Activated naive CD4-positive, alpha-beta T cell treated with anti-CD3 and anti-CD28 coated beads, Interleukin-2, amount 50 U/mL, for 24 hours (primary cell): Measurements from ENCODE around the gene SDK1.

Source experiments
- H3K27ac Mint-ChIP-seq: one replicate; pipeline ENCODE4 v1.8.0; 2021; ENCODE audit warnings: mild to moderate bottlenecking, mixed read lengths
- H3K27me3 Mint-ChIP-seq: one replicate; pipeline ENCODE4 v1.8.0; 2021; ENCODE audit warnings: mixed read lengths
- H3K36me3 Mint-ChIP-seq: one replicate; pipeline ENCODE4 v1.8.0; 2021; ENCODE audit warnings: mixed read lengths
- H3K4me1 Mint-ChIP-seq: one replicate; pipeline ENCODE4 v1.8.0; 2021; ENCODE audit warnings: mixed read lengths
- H3K4me3 Mint-ChIP-seq: one replicate; pipeline ENCODE4 v1.8.0; 2021; ENCODE audit warnings: mild to moderate bottlenecking, mixed read lengths
- H3K9me3 Mint-ChIP-seq: one replicate; pipeline ENCODE4 v1.8.0; 2021; ENCODE audit warnings: mixed read lengths

SDK1 gene

DNA sequence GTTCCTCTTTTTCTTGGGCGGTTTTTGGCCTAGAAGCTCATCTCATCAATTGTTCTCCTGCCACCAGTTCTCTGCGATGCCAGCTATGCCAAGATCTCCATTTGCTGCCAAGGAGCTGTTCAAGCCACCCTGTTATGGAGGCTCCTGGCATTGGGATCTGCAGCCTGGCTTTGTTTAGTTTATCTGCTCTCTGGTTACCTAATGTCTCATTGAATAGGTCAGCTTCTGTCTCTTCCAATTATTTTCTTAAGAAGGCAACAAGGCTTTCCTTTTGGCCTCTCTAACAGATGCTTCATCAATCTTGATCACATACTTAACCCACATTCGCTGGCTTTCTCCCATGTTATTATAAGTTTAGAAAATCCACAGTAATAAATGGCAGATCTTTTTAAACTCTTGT, 20.6 kb upstream of the SDK1 start:
- no peaks in the 10 kb centered on the region for H3K9me3 Mint-ChIP-seq
- no peaks in the 10 kb centered on the region for H3K27me3 Mint-ChIP-seq
- H3K27ac Mint-ChIP-seq: no peak overlapping the region
- no peak overlapping the region for H3K4me3 Mint-ChIP-seq
- no peaks in the 10 kb centered on the region for H3K4me1 Mint-ChIP-seq
- H3K36me3 Mint-ChIP-seq: no peaks in the 10 kb centered on the region

DNA sequence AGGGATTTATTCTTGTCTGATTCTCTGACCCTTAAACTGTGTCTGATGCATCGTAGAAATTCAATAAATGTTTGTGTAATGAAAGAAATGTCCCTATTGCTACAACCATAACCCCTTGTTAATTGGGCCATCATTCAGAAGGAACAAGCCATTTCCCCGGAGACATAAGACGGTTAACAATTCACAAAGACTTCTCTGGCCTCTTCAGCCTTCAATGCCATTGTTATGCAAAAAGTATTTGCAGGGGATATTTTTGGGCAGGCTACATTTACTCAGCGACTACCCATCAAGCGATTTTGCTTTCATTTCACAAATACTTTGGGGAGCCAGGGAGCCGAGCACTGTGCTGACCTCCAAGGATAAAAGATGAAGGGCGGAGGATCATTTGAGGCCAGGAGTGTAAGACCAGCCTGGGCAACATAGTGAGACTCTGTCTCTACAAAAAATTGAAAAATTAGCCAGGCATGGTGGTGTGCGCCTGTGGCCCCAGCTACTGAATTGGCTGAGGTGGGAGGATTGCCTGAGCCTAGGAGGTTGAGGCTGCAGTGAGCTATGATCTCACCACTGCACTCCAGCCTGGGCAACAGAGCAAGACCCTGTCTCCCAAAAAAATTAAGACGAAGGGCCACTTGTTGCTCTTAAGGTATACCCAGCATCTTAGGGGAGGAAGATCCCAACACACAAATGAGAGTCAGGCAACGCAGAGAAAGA, 20.0 kb upstream of the SDK1 start:
- H3K36me3 Mint-ChIP-seq: no peaks in the 10 kb centered on the region
- no peaks in the 10 kb centered on the region for H3K9me3 Mint-ChIP-seq
- H3K27ac Mint-ChIP-seq: no peak overlapping the region
- no peaks in the 10 kb centered on the region for H3K27me3 Mint-ChIP-seq
- H3K4me3 Mint-ChIP-seq: no peak overlapping the region
- no peaks in the 10 kb centered on the region for H3K4me1 Mint-ChIP-seq

DNA sequence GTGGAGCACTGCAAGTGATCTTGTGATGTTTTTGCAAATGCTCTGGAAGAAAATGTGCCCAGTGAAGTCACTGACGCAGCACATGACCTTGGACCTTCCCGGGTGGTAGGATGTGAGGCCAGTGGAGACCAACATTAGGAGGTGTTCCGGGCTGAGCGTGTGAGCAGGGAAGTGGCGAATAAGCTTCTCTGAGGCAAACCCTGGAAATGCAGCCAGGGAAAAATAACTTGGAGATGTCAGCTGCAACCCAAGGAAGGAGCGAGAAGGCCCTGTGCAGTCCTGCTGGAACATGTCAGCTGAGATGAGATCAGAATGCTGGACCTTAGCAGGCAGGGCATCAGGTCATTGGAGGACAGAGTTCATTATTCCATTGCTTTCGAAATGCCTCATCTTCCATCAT, 18.6 kb upstream of the SDK1 start:
- H3K36me3 Mint-ChIP-seq: no peaks in the 10 kb centered on the region
- no peaks in the 10 kb centered on the region for H3K9me3 Mint-ChIP-seq
- no peak overlapping the region for H3K4me3 Mint-ChIP-seq
- no peaks in the 10 kb centered on the region for H3K4me1 Mint-ChIP-seq
- no peak overlapping the region for H3K27ac Mint-ChIP-seq
- no peaks in the 10 kb centered on the region for H3K27me3 Mint-ChIP-seq

DNA sequence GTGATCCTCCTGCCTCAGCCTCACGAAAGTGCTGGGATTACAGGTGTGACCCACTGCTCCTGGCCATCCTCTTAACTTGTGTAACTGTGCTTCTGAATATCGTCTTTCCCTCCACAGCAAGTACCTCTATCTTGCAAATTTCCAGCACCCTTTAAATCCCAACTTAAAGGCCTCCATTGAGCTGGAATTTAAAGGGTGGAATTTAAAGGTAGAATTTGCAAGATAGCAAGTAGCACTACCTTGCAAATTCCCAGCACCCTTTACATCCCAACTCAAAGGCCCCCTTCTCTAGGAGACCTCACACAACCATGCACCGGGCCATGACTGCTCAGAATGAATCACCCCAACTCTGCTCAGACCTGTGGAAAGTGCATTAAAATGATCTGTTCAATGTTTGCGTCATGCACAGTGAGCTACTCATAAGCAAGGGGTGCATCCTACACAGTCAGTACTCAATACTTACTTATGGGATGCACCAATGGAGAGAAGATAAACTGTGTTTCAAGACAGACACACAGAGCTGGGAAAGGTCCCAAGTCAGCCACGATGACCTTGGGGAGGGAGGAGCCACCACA, 17.8 kb upstream of the SDK1 start:
- Mint-ChIP-seq H3K4me3 (no peak overlapping the region), H3K36me3 (no peaks in the 10 kb centered on the region), H3K27ac (no peak overlapping the region), H3K27me3 (no peaks in the 10 kb centered on the region), H3K9me3 (no peaks in the 10 kb centered on the region), H3K4me1 (no peaks in the 10 kb centered on the region)

DNA sequence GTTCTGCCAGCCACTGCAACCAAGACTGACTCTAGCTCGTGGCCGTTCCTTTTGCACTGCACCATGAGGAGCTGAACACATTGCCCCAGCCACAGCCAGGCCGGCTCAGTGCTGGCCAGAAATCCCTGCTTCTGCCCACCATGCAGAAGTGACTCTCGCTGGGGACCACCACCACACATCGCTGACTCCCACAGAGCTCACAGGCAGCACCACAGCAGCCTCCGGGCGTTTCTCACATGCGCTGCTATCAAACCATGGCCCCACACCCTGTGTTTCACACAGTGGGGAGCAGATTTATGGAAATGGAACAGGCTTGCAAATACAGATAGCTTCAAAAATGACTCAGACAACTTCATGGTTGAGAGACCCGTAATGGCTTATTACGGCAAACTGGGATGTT, 15.4 kb upstream of the SDK1 start:
- Mint-ChIP-seq H3K36me3 (no peaks in the 10 kb centered on the region), H3K9me3 (no peaks in the 10 kb centered on the region)

DNA sequence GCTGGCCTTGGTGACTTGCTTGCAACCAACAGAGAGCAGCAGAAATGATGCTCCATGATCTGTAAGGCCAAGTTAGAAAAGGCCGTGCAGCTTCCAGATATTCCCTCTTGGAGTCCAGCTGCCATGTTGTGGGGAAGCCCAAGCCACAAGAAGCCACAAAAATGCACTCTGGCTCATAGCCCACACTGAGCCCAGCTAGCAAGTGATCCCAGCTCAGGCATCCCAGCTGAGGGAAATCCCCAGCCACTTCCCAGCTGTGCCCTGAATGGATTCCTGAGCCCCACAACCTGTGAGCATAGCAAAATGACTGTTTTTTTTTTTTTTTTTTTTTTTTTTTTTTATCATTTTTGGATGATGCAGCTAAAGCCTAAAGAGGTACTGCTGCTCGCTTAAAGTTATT, 11.1 kb upstream of the SDK1 start:
- Mint-ChIP-seq H3K4me1 (no peaks in the 10 kb centered on the region), H3K4me3 (no peak overlapping the region), H3K27me3 (peaks cover 1% of the 10 kb centered on the region), H3K9me3 (no peaks in the 10 kb centered on the region), H3K27ac (no peak overlapping the region), H3K36me3 (no peaks in the 10 kb centered on the region)

More for the DNA sequence above, 15.4 kb upstream of the SDK1 start:
- H3K4me3 Mint-ChIP-seq: no peak overlapping the region
- no peaks in the 10 kb centered on the region for H3K4me1 Mint-ChIP-seq
- H3K27ac Mint-ChIP-seq: no peak overlapping the region
- no peaks in the 10 kb centered on the region for H3K27me3 Mint-ChIP-seq

DNA sequence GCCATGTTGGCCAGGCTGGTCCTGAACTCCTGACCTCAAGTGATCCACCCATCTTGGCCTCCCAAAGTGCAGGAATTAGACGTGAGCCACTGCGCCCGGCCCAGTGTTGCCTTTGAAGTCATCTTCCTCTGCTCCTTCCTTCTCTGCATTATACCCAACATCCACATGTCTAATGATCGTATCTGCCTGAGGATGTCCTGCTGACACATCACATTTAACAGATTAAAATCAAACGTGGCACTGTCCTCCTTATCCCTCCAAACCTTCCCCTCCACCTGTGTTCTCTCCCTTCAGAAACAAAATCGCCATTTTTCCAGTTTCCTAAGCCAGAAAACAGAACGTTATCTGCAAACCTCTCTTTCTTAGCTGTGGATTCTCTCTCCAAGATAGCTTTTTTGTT, 8.4 kb upstream of the SDK1 start:
- Mint-ChIP-seq H3K27ac (no peak overlapping the region), H3K4me1 (no peaks in the 10 kb centered on the region), H3K36me3 (no peaks in the 10 kb centered on the region), H3K9me3 (no peaks in the 10 kb centered on the region), H3K27me3 (peaks cover 1% of the 10 kb centered on the region), H3K4me3 (no peak overlapping the region)

DNA sequence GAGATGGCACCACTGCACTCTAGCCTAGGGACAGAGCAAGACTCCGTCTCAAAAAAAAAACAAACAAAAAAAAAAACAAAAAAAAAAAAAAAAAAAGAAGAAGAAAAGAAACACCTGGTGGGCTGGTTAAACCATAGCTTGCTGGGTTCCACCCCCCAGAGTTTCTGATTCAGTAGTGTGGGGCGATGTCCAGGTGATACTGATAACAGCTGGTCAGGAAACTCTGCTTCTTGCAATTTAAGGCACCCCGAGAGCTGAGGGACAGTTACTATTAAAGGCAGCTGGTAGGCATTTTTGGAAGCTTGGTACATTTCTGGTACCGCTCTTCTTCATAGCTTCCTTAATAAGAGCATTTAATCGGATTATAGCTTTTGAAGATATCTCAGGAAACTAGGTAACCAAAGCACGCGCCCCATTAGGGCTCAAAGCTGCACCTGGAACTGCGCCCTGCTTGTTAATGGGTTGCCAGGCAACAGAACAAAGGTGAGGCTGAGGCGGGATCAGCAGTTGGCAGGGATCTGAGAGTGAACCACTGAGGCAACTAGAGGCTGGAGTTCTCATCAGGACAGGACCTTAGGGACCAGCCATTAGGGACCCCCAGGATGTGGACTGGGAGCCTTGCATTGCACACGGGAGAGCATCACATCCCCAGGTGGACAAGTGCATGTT, 6.5 kb upstream of the SDK1 start:
- no peaks in the 10 kb centered on the region for H3K9me3 Mint-ChIP-seq
- H3K4me1 Mint-ChIP-seq: no peaks in the 10 kb centered on the region
- no peak overlapping the region for H3K4me3 Mint-ChIP-seq
- no peaks in the 10 kb centered on the region for H3K36me3 Mint-ChIP-seq
- peaks cover 3% of the 10 kb centered on the region for H3K27me3 Mint-ChIP-seq
- H3K27ac Mint-ChIP-seq: no peak overlapping the region

DNA sequence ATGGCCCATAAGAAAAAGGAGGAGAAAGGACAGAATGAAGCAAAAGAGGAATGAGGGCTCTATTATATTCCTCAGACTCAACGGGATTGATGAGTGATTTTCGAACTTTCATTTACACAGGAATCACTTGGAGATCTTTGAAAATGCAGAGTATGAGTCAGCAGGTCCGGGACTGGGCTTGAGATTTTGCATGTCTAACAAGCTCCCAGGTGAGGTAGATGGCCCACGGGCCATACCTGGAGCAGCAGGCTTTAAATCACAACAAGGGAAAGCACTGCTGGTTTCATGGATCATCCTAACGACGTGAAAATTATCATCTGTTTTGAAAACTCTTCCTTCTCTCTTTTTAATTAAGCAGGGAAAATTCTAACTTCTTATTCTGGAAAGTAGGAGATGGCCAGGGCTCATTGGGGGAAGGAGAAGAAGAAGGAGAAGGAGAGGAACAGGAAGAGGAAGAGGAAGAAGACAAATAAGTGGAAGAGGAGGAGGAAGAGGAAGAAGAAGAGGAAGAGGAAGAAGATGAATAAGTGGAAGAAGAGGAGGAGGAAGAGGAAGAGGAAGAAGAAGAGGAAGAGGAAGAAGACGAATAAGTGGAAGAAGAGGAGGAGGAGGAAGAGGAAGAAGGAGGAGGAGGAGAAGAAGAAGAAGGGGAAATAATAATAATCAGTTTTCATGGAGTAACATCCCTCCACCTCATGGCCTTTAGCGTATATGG, 3.8 kb upstream of the SDK1 start:
- H3K27ac Mint-ChIP-seq: no peak overlapping the region

DNA sequence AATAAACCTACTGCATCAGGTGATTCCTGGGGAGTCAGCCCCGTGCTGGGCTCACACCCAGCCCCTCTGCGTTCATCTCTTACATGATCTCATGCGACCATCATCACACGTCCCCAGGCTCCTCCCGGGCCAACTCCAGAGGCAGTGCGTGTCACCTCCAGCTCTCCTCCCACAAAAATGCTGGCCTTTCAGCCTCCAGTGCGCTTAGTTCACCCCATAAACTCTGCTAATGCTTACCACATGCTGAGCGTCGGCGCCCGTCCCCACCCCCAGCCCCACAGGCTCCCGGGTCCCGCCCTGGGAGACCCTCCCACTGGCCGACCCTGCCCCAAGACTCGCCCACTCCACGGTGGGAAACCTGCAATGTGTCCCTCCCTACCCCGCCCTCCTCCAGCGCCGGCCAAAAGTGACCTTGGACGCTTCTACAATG, 816 bp upstream of the SDK1 start:
- no peaks in the 10 kb centered on the region for H3K36me3 Mint-ChIP-seq
- H3K27ac Mint-ChIP-seq: no peak overlapping the region
- peaks cover 11% of the 10 kb centered on the region for H3K4me1 Mint-ChIP-seq
- no peaks in the 10 kb centered on the region for H3K9me3 Mint-ChIP-seq
- H3K4me3 Mint-ChIP-seq: peak overlapping the region; percentile 42
- peaks cover 2% of the 10 kb centered on the region for H3K27me3 Mint-ChIP-seq

More for the DNA sequence above, 3.8 kb upstream of the SDK1 start:
- Mint-ChIP-seq H3K9me3 (no peaks in the 10 kb centered on the region), H3K4me3 (no peak overlapping the region), H3K36me3 (no peaks in the 10 kb centered on the region), H3K4me1 (peaks cover 2% of the 10 kb centered on the region), H3K27me3 (peaks cover 3% of the 10 kb centered on the region)

DNA sequence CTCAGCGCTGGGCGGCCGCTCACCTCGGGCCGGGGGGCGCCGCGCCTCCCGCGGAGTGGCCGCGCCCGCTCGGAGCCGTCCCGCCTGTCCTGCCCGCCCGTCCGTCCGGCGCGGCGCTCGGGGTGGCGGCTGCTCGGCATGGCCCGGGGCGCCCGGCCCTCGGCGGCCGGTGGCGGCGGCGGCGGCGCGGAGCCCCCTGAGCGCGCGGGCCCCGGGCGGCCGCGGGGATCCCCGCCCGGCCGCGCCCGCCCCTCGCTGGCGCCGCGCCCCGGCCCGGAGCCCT, 338 bp downstream of the SDK1 start:
- H3K27ac Mint-ChIP-seq: no peak overlapping the region
- no peaks in the 10 kb centered on the region for H3K9me3 Mint-ChIP-seq
- H3K27me3 Mint-ChIP-seq: peaks cover 2% of the 10 kb centered on the region
- peaks cover 11% of the 10 kb centered on the region for H3K4me1 Mint-ChIP-seq
- H3K4me3 Mint-ChIP-seq: peak overlapping the region; percentile 15
- H3K36me3 Mint-ChIP-seq: no peaks in the 10 kb centered on the region

DNA sequence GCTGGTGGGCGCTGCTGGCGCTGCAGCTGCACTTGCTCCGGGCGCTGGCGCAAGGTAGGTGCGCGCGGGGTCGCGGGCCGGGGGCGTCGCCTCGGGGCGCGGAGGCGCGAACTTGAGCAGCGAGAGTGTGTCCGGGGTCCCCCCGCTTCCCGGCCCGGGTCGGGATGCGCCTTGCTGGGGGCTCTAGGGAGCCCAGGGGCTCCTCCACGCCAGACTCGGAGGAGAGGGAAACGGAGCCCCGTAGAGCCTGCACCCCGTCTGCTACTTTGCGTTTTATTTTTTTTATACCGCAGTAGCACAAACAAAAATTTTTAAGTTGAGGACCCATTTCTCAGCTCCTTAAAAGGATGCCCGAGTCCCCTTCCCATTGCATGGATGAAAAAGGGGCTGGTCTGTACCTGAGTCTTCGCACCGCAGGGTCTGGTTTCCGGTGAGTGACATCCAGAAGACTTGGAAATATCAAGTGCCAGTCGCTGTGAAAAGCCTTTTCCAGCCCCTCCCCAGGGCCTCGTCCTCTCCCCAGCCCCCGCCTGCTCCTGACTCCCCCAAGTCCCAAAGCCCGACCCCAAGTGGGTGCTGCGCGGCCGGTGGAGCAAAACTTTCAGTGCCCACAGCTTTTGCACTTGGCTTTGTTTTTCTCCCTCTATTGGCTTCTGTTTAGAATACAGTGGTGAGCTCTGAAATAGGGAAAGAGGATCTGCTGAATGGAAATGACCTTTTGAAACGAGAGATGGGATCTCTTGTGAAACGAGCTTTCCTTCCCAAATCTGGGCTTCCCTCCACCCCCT, 973 bp downstream of the SDK1 start:
- peak overlapping the region; percentile 71 for H3K27ac Mint-ChIP-seq
- peaks cover 2% of the 10 kb centered on the region for H3K27me3 Mint-ChIP-seq
- no peaks in the 10 kb centered on the region for H3K9me3 Mint-ChIP-seq
- H3K4me1 Mint-ChIP-seq: peaks cover 11% of the 10 kb centered on the region
- peak overlapping the region; percentile 86 for H3K4me3 Mint-ChIP-seq
- H3K36me3 Mint-ChIP-seq: no peaks in the 10 kb centered on the region

DNA sequence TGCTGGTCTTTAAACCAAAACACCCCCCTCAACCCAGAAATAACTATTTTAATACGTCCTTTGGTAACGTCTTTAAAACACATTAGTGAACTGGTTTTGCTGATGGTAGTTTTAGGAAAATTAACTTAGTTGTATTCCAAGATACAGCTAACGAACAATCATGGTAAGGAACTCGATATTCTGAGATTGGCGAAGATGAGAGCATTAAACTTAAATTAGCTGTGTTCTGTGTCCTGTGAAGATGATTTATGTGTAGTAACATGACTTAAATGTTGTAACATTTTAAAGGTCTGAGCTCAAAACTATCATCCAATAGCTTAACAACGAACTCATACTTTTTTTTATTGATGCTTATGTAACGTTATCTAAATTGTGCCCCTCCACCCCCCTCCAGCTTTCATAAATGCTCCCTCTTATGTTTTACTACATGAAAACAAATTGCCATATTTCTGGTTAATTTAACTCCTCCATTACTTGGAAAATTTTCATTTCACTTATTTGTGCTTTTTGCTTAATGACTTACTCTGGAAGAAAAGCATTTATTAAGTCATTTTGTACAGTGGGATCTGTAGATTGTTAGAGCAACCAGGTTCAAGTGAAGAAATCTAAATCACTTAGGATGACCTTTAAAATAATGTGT, 1.7 kb downstream of the SDK1 start:
- Mint-ChIP-seq H3K4me3 (peak overlapping the region; percentile 86), H3K27me3 (peaks cover 2% of the 10 kb centered on the region), H3K4me1 (peaks cover 11% of the 10 kb centered on the region), H3K36me3 (no peaks in the 10 kb centered on the region), H3K27ac (no peak overlapping the region), H3K9me3 (no peaks in the 10 kb centered on the region)

DNA sequence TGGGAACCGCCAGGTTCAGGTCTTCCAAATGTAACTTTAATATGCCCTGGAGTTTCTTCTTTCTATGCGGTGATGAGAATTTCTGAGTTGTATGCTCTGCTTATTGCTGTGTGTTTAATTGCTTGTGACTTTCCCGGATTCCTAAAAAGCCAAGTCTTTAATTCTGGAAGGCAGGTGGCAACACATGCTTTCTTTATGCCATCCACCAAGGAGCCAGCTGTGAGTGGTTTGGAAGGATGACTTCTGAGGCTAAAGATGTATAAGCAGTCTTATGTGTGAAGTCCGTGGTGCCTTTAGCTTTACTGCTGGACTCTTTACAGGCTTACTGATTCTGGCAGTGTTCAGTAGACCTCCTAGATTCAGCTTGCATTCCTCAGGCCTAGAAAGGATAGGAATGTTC, 3.1 kb downstream of the SDK1 start:
- Mint-ChIP-seq H3K27me3 (no peaks in the 10 kb centered on the region), H3K27ac (no peak overlapping the region)

DNA sequence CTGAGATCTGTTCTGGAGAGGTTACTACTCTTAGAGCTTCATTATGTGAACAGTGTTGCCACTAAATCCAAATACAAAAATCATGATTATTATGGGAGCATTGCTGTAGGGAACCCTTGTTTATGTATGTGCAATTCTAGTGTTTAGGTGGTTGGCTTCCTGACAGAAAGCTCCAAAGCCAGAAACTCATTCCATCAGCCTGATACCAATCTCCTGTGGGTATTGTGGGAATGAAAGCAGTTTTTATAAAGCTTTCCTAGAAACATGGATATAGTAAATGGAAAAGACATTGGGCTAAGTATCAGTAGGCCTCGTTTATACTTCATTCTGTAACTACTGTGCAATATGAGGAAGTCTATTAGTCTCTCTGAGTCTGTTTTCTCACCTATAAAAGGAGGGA, 6.4 kb downstream of the SDK1 start:
- Mint-ChIP-seq H3K9me3 (no peaks in the 10 kb centered on the region), H3K27ac (no peak overlapping the region), H3K27me3 (no peaks in the 10 kb centered on the region), H3K36me3 (no peaks in the 10 kb centered on the region), H3K4me3 (no peak overlapping the region), H3K4me1 (peaks cover 7% of the 10 kb centered on the region)

More for the DNA sequence above, 3.1 kb downstream of the SDK1 start:
- peaks cover 11% of the 10 kb centered on the region for H3K4me1 Mint-ChIP-seq
- H3K36me3 Mint-ChIP-seq: no peaks in the 10 kb centered on the region
- no peak overlapping the region for H3K4me3 Mint-ChIP-seq
- H3K9me3 Mint-ChIP-seq: no peaks in the 10 kb centered on the region
